Nephron (organoid): ENCODE measurements around the gene COX19.

Experiments used
- H3K27ac Mint-ChIP-seq, 3 experiments: 2 replicates each; pipeline ENCODE4 v1.8.0; 2020; ENCODE audit warnings: mixed read lengths in 3 of 3, mild to moderate bottlenecking in 2 of 3, moderate library complexity in 1 of 3
- H3K27me3 Mint-ChIP-seq: 2 replicates; pipeline ENCODE4 v1.8.0; 2021; ENCODE audit warnings: low read depth, mild to moderate bottlenecking, moderate library complexity, mixed read lengths
- H3K36me3 Mint-ChIP-seq: 2 replicates; pipeline ENCODE4 v1.8.0; 2020; ENCODE audit warnings: low read depth, mixed read lengths
- H3K4me1 Mint-ChIP-seq: 2 replicates; pipeline ENCODE4 v1.8.0; 2020; ENCODE audit warnings: mixed read lengths
- H3K4me3 Mint-ChIP-seq, 3 experiments: 2 replicates each; pipeline ENCODE4 v1.8.0; 2020; ENCODE audit warnings: mild to moderate bottlenecking in 3 of 3, mixed read lengths in 3 of 3, moderate library complexity in 2 of 3
- H3K9me3 Mint-ChIP-seq: 2 replicates; pipeline ENCODE4 v1.8.0; 2020; ENCODE audit warnings: mixed read lengths
- TF ChIP-seq, protein P1 (sequence below), 3 experiments: fragments of 200-600 bp; sonication (generic); IDR thresholded peaks; one replicate each; pipeline ENCODE4 v1.5.0; 2021; ENCODE audit warnings: antibody characterized with exemption in 3 of 3; ENCODE audit not compliant: unreplicated experiment in 3 of 3

Gene COX19

DNA sequence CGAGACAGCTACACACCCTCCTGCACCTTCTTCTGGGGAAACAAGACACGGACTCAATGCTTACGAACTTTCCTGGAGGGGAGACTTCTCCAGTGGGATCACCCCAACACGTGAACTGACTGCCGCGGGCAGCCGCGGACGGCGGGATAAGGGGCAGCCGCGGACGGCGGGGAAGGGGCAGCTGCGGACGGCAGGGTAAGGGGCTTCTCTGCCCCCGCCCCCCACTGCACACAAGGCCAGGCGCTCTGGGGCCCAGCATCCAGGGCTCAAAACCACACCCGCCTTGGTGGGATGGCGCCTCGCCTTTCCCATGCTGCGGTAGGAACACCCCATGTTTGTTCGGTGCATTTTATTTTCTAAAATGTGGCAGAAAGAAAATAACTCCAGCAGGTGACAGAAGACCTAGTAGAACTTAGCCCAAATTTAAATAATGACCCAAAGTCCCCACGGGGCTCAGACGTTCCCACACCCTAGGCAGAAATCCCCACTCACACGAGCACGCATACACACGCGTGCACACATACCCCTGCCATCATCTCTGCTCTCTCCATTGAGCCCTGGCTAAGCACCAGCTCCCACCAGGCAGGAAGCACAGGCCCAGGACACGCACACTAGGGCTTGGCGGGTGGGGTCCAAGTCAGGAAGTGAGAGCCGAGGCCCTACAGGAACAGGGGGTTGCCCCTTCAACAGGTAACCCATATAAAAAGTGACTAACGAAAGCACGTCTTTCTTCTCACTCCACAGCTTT is 42.4 kb upstream of the COX19 start:
- Mint-ChIP-seq H3K36me3 (peaks cover 19% of the 10 kb centered on the region), H3K4me1 (peaks cover 10% of the 10 kb centered on the region), H3K9me3 (no peaks in the 10 kb centered on the region), H3K27ac (no peak overlapping the region), H3K27me3 (peaks cover 6% of the 10 kb centered on the region), H3K4me3 (no peak overlapping the region)
- TF ChIP-seq, protein P1, sequence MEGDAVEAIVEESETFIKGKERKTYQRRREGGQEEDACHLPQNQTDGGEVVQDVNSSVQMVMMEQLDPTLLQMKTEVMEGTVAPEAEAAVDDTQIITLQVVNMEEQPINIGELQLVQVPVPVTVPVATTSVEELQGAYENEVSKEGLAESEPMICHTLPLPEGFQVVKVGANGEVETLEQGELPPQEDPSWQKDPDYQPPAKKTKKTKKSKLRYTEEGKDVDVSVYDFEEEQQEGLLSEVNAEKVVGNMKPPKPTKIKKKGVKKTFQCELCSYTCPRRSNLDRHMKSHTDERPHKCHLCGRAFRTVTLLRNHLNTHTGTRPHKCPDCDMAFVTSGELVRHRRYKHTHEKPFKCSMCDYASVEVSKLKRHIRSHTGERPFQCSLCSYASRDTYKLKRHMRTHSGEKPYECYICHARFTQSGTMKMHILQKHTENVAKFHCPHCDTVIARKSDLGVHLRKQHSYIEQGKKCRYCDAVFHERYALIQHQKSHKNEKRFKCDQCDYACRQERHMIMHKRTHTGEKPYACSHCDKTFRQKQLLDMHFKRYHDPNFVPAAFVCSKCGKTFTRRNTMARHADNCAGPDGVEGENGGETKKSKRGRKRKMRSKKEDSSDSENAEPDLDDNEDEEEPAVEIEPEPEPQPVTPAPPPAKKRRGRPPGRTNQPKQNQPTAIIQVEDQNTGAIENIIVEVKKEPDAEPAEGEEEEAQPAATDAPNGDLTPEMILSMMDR (IDR thresholded peaks at IDR 0.05; ENCODE audit: unreplicated experiment in 3 of 3) = no peak

DNA sequence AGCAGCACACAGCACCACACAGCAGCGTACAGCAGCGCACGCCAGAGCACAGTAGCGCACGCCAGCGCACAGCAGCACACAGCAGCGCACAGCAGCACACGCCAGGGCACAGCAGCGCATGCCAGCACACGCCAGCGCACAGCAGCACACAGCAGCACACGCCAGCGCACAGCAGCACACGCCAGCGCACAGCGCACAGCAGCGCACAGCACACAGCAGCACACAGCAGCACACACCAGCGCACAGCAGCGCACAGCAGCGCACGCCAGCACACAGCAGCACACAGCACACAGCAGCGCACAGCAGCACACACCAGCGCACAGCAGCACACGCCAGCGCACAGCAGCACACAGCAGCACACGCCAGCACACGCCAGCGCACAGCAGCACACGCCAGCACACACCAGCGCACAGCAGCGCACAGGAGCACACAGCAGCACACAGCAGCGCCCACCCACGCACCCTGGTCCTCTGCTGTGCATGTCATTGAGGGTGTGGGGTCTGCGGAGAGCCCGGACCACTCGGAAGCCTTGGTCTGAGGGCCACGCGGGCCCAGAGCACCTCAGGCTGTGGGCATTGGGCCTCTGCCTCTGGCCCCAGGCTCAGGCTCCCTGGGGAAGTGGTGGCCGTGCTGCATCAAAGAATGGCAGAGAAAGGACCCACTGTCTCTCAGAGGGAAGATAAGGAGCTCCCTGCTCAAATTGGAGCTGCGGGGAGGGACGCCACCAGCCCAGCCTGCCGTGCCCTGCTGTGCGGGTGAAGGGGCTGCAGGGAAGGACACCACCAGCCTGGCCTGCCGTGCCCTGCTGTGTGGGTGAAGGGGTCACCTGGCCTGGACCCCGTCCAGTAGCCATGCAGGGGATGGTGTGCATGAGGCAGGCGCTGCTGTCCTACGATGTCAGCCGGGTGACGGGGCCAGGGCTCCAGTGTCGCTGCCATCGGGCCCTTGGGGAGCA is 41.5 kb upstream of the COX19 start:
- Mint-ChIP-seq H3K4me3 (no peak overlapping the region), H3K9me3 (no peaks in the 10 kb centered on the region), H3K36me3 (peaks cover 12% of the 10 kb centered on the region), H3K27me3 (no peaks in the 10 kb centered on the region), H3K27ac (no peak overlapping the region), H3K4me1 (peaks cover 10% of the 10 kb centered on the region)
- TF ChIP-seq, protein P1 (IDR thresholded peaks at IDR 0.05; ENCODE audit: unreplicated experiment in 3 of 3) = no peak

DNA sequence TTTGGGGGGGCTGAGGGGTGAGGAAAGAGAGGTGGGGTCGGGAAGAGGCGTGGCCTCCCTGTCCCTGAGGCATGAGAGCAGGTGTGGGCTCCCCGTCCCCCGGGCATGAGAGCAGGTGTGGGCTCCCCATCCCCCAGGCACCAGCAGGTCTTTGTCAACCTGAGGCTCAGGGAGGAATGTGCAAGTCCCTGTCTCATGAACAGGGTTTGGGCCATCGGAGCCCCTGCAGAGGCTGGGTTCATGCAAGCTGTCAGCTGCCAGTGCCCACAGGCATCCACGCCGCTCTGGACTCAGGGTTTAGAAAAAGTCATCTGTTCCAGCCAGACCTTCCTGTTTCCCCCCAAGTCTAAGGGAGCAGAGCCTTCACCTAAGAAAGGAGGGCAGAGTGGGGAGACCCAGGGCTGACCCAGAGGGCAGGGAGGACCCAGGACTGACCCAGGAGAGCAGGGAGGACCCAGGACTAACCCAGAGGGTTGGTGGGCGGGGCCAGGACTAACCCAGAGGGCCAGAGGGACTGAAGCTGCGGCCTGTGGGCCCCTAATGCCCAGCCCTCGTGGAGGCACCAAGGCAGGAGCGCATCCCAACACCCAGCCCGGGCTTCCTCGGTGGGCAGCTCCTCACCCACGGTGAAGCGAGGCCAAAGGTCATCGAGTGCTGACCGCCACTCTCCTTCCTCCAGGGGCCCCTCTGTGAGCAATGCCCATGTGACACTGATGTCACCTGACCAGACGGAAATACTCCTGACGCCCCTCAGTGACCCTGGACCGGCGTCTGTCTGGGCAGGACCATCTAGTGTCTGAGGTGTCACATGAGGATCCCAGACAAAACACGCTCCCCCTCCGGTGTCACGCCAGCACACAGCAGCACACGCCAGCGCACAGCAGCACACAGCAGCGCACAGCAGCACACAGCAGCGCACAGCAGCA is 40.1 kb upstream of the COX19 start:
- TF ChIP-seq, protein P1 (IDR thresholded peaks at IDR 0.05; ENCODE audit: unreplicated experiment in 3 of 3) = no peak
- Mint-ChIP-seq H3K27me3 (no peaks in the 10 kb centered on the region), H3K9me3 (no peaks in the 10 kb centered on the region), H3K27ac (peak overlapping the region in 1 of 3 experiments; percentile 35), H3K4me1 (peaks cover 10% of the 10 kb centered on the region), H3K4me3 (no peak overlapping the region), H3K36me3 (peaks cover 6% of the 10 kb centered on the region)

DNA sequence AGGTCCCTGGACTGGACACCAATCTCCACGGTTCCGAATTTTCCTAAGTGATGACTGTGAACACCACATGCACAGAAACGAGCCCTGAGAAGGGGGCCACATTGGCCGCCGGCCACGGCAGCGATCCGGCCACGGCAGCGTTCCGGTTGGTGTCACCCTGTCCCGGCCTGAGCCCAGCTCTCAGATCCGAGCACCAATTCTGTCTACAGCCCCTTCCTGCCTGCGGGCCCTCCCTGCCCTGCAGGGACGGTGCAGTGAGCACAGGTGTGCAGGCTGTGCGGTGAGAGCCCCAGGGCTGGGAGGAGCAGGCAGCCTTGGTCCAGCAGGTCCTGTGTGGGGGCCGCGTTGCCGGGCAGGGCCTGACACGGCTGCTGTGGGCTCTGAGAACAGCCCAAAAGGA is 39.3 kb upstream of the COX19 start:
- Mint-ChIP-seq H3K9me3 (no peaks in the 10 kb centered on the region), H3K4me1 (peaks cover 10% of the 10 kb centered on the region), H3K4me3 (no peak overlapping the region), H3K27ac (no peak overlapping the region), H3K36me3 (peaks cover 8% of the 10 kb centered on the region), H3K27me3 (no peaks in the 10 kb centered on the region)
- TF ChIP-seq, protein P1 (IDR thresholded peaks at IDR 0.05; ENCODE audit: unreplicated experiment in 3 of 3) = no peak

GRCh38 chr7:1013581-1013980 is 38.2 kb upstream of the COX19 start:
- Mint-ChIP-seq H3K27ac (peak overlapping the region; percentile 42 to 63 (median 47)), H3K4me1 (peaks cover 10% of the 10 kb centered on the region), H3K27me3 (no peaks in the 10 kb centered on the region), H3K36me3 (peaks cover 16% of the 10 kb centered on the region), H3K4me3 (no peak overlapping the region), H3K9me3 (no peaks in the 10 kb centered on the region)
- TF ChIP-seq, protein P1 (IDR thresholded peaks at IDR 0.05; ENCODE audit: unreplicated experiment in 3 of 3) = no peak
